Fibroblast of pulmonary artery (primary cell): Measurements from ENCODE around the gene CD99.
A peak's percentile ranks its signal among the peaks of the same experiment; 100 is the strongest.
"Not testable (repeated sequence)": the region's sequence is repeated elsewhere in the genome, so short reads cannot be mapped to it uniquely, and the experiment has no call there.

ENCODE experiments used
- DNase-seq: peaks from one replicate; pipeline ENCODE4 v3.0.0-alpha.2; 2010; ENCODE audit warnings: low read depth
- H3K4me3 ChIP-seq: replicated peaks from 2 replicates; pipeline ENCODE4 v1.5.1; 2011; ENCODE audit warnings: low read depth, mild to moderate bottlenecking, control low read depth, low read length, moderate library complexity
- CTCF ChIP-seq: IDR thresholded peaks from 2 replicates; pipeline ENCODE4 v1.5.1; 2011; ENCODE audit warnings: mild to moderate bottlenecking, control low read depth, low read length, inconsistent platforms; ENCODE audit errors: missing control alignments

The CD99 gene

DNA sequence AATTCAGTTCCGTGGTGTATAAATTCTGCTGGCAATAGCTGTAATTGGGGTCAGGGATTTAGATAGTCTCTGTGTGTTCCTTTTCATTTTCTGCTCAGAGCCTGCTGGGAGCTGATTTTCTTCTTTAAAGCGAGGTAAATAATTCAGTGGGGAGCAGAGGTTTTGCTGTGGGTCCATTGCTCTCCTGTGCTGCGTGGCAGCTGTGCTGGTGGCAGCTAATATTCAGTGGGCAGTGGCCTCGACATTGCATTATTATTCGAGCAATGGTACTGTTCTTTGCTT is 74.4 kb downstream of the CD99 start:
- DNase-seq: no peak
- H3K4me3 ChIP-seq: no peak overlapping the region
- TF ChIP-seq CTCF: no peak

- no peak for DNase-seq
- no peak overlapping the region for H3K4me3 ChIP-seq
- TF ChIP-seq CTCF: no peak
Measured at GRCh38 chrX:2766906-2767305, 75.8 kb downstream of the CD99 start.

- peak; percentile 37 for DNase-seq
- no peak overlapping the region for H3K4me3 ChIP-seq
- TF ChIP-seq CTCF: no peak
Measured at GRCh38 chrX:2767631-2768455, 76.7 kb downstream of the CD99 start.

DNA sequence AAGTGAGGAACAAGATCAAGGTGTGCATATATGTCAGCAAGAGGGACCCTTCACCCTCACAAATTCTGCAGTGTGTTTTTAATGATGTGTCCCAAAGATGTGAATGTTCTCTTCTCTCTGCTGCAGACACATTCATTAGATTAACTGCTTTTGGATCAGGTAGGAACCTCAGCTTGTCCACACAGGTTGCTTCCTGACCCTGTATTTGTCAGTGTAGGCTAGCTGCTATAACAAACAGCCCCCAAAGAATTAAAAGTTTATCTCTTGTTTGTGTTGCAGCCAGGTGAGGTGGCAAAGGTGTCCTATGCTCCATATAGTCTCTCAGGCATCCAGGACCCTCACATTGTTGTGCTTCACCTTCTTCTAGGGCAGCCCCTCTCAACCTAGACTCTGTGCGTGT is 78.5 kb downstream of the CD99 start:
- no peak for DNase-seq
- no peak overlapping the region for H3K4me3 ChIP-seq
- TF ChIP-seq CTCF: no peak

- DNase-seq, H3K4me3 ChIP-seq: not testable (repeated sequence)
Measured at GRCh38 chrX:2773166-2774055, 82.3 kb downstream of the CD99 start.

GRCh38 chrX:2774057-2774456 is 83.0 kb downstream of the CD99 start:
- no peak for DNase-seq
- H3K4me3 ChIP-seq: no peak overlapping the region
- no peak for TF ChIP-seq CTCF

GRCh38 chrX:2774776-2775175 is 83.7 kb downstream of the CD99 start:
- no peak for DNase-seq
- no peak overlapping the region for H3K4me3 ChIP-seq
- no peak for TF ChIP-seq CTCF

DNA sequence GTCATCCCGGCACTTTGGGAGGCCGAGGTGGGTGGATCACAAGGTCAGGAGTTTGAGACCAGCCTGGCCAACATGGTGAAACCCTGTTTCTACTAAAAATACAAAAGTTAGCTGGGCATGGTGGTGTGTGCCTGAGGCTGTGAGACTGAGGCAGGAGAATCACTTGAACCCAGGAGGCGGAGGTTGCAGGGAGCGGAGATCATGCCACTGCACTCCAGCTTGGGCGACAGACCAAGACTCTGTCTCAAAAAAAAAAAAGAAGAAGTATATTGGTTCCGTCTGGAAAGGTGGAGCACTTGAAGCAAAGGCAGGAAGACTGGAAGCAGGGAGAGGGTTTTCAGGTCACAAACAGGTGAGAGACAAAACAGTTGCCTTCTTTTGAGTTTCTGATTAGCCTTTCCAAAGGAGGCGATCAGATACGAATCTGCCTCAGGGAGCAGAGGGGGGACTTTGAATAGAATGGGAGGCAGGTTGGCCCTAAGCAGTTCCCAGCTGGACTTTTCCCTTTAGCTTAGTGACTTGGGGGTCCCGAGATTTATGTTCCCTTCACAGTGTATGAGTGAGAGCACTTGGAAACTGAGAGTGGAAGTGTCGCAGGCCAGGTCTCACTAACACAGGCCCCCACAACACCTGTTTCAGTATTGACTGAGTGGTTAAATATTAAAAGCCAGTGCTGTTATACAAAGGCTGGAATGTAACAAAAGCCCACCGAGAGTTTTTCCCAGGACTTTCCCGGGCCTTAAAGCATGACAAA is 89.6 kb downstream of the CD99 start:
- not testable (repeated sequence) for H3K4me3 ChIP-seq, DNase-seq
